Amygdala (tissue), 56 donors: ENCODE data around the gene RAP1GAP2.
"Not testable (repeated sequence)": the region's sequence is repeated elsewhere in the genome, so short reads cannot be mapped to it uniquely, and the experiment has no call there.

Experiments used
- DNase-seq, 56 donors: peaks; one replicate each; lab custom pipeline; 2025; lab: John Stamatoyannopoulos, UW

RAP1GAP2 gene

DNA sequence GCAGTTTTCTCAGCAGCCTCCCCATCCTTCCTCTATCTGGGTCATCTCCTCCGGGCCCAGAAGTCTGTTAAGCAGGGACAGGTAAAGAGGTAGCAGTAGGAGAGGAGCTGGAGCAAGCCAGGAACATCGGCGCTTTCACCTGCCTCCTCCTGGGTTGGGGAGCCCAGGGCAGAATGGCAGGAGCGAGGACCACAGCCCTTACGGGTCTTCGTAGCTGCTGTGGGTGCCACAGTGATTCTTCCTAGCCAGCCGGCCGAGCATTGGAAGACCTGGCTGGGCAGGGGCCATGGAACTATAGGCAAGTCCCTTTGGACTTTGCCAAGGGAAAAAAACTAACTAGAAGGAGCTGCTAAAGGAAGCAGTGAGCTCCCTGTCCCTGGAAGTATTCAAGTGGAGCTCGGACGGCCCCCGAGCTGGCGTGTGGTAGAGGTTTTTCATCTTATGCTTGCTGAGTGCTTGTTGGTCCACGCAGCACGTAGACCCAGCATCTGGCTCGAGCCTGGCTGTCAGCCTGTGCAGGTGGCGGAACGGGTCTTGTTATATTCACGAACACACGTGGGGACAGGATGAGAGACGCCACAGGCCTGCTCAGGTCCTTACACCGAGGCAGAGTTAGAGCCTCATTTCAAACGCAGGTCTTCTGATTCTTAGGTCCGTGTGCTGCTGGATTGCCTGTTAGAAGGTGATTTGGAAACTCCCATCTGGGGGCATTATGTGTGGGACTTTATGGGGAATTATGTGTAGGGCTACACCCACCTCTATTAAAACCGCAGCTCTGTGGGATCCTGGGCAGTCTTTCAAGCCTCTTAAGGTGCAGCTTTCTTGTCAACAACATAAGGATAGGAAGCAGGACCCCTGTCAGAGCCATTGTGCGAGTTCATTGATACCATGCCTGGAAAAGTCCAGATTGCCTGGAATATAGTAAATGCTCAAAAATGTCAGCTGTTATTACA lies 212.4 kb downstream of the RAP1GAP2 start:
- DNase-seq, result no peak

DNA sequence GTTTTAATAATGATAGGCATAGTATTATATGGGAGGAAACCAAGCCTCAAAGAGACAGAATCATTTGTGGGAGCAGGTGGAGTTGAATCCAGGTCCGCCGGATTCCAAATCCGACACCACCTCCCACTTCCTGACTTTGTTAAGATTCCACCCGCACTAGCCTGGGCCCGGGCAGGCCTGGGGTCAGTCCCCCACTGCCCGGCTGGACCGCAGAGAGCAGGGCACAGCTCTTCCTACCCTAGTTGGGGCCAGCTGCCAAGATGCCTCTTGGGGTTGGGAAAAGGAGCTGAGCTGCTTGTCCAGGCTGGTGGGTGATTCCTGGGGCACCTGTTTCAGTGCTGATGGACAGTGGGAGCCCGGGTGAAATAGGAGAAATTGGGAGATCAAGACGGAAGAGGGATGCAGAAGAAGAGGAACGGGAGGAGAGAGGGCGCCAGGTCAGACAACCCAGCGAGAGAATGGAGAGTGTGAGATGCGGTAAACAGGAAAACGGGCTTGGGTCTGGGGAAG lies 213.2 kb downstream of the RAP1GAP2 start:
- DNase-seq, result no peak

DNA sequence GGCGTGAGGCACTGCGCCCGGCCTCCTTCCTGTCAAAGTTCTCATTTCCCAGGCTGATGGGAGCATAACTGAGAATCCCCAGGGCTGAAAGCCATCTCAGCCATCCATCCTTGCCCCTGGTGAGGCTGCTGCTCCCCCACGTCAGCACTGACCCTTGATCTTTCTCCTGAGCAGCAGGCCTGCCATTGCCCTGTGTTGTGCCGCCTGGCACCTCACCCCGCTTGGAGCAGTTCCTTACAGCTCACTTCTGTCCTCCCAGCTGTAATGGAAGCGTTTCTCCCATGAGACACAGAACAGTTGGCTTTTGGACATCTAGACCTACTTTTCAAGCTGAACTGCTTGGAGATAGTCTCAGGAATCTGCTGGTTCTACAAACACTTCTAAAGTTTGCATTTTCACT lies 215.7 kb downstream of the RAP1GAP2 start:
- DNase-seq, result no peak

DNA sequence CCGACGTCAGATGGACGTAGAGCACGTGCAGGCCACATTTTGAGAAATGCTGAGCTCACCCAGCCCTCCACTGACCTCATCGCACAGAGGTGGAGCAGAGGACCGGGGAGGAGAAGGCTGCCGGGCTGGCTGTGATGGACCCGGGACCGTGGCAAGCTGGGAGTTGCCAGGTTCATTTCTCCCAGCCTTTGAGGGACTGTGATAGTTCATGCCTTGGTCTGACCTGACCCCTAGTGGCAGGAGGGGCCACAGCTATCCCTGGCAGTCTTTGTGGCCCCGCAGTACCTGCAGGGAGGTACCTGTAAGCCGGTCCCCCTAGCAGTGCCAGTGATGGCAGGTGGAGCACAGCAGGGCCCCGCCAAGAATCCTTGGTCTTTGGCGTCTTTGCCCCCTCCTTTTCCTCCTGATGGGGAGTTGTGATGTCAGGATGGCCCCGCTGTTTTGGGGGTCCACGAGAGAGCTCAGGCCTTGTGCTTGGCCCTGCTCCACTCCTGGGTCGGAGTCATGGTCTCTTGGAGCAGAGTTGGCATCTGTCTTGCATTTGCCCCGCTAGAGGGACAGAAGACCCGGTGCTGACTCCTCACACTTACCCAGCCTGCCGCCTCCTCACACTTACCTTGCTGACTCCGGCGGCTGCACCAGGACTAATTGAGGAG lies 216.8 kb downstream of the RAP1GAP2 start:
- DNase-seq, result peak in 40 of 56 donors; percentile 7 to 76 (median 41)

DNA sequence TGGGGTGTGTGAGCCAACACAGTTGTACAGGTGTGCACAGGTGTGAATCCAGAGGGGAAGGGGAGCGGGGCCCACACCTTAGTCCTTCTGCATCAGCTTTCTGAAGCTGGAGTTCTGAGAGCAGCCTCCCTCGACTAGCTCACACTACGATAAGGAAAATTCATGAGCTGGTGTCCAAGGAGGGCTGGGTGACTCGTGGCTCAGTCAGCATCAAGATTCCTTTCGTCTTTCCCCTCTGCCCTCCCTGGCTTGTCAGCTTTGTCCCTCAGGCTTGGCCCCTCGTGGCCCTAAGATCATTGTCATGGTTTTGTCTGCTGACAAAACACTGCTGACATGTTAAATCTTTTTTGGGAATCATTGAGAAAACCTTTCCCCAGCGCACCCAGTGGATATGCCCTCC lies 219.7 kb downstream of the RAP1GAP2 start:
- no peak for DNase-seq

DNA sequence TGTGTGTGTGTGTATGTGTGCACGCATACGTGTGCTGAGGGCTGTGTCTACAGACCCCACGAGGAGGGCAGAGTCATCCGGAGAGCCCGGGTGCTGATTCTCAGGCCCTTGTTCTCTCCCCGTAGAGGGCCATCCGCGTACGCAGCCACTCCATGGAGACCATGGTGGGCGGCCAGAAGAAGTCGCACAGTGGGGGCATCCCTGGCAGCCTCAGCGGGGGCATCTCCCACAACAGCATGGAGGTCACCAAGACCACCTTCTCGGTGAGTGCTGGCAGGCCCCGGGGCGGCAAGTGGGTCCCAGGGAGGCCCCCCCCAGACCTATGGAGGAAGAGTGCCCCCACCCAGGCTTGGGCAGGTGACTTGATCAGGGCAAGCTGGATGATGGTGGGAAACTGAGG lies 221.7 kb downstream of the RAP1GAP2 start:
- no peak for DNase-seq

DNA sequence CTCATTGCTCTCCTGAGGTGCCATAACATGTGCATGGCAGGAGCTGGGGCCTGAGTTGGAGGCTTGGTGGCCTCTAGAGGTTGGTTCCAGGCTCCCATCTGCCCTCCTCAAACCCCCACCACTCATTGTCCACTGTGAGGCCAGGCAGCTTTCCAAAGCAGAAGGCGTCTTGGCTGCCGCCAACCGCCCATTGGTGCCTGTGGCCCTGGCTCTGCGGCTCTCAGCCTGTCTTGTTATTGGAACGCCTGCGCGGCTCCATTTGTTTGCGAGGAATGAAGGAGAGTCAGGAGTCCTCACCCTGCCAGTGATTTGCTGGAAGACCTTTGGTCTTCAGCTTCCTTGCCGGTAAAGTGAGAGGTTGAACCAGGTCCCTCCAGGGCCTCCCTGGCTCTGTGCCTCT lies 223.5 kb downstream of the RAP1GAP2 start:
- peak in 1 of 56 donors; percentile 24 for DNase-seq

DNA sequence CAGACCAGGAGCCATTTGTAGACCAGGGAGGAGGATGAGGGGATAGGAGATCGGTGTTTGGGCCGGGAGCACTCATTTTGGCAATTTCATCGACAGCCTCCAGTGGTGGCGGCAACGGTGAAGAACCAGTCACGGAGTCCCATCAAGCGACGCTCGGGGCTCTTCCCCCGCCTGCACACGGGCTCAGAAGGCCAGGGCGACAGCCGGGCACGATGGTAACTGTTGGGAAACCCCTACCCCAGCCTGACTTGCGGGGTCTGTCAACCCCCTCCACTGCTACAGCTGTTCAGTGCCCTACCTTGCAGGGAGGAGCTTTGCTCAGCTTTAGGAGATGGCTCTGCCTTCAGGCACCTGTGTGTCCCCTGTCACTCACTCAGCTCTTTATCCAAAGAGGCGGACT lies 224.1 kb downstream of the RAP1GAP2 start:
- no peak for DNase-seq

DNA sequence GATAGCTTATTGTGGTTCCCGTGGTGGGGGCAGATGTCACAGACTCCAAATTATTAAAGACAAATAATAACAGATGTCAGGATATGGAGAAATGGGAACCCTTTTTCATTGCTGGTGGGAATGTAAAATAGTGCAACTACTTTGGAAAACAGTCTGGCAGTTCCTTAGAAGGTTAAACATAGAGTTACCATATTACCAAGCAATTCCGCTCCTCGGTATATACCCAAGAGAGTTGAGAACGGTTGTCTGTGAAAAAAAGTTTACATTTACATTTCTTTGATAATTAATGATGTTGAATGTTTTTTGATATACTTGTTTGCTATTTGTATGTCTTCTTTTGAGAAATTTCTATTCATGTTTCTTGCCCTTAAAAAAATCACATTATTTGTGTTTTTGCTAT lies 226.0 kb downstream of the RAP1GAP2 start:
- no peak for DNase-seq

DNA sequence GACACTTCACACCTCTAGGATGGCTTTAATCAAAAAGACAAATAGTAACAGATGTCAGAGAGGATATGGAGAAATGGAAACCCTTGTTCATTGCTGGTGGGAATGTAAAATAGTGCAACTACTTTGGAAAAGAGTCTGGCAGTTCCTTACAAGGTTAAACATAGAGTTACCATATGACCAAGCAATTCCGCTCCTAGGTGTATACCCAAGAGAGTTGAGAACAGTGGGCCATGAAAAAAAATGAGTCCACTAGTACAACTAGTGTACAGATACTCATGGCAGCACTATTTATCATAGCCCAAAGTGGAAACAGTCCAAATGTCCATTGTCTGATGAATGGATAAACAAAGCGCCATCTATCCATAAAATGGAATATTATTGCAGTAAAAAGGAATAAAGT lies 228.1 kb downstream of the RAP1GAP2 start:
- no peak for DNase-seq

DNA sequence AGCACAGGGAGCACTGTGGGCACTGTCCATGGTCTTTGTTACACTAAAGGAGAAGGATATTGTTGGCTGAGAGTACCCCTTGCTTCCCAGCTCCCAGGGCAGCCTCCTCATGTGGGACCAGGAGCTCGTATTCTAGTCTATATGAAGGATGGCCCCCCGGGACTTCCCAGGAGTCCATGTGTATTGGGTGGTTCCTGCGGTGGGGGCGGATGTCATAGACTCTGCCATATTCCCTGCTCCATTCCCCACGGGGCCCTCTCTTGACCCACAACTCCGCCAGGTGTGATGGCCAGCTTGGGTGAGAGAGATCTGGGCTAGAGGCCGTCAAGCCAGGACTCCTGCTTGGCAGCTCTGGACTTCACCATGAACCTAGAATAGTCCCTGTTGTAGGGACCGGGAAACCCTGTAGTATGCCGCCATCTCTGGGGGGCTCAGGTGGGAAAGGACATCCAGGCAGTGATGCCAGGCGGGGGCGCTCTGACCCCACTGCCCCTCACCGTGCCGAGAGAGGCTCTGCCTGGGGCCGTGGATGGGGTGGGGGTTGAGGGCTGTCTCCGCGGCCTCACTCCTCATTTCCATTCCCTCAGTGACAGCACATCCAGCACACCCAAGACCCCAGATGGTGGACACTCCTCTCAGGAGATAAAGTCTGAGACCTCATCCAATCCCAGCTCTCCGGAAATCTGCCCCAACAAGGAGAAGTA lies 229.3 kb downstream of the RAP1GAP2 start:
- DNase-seq, result no peak

DNA sequence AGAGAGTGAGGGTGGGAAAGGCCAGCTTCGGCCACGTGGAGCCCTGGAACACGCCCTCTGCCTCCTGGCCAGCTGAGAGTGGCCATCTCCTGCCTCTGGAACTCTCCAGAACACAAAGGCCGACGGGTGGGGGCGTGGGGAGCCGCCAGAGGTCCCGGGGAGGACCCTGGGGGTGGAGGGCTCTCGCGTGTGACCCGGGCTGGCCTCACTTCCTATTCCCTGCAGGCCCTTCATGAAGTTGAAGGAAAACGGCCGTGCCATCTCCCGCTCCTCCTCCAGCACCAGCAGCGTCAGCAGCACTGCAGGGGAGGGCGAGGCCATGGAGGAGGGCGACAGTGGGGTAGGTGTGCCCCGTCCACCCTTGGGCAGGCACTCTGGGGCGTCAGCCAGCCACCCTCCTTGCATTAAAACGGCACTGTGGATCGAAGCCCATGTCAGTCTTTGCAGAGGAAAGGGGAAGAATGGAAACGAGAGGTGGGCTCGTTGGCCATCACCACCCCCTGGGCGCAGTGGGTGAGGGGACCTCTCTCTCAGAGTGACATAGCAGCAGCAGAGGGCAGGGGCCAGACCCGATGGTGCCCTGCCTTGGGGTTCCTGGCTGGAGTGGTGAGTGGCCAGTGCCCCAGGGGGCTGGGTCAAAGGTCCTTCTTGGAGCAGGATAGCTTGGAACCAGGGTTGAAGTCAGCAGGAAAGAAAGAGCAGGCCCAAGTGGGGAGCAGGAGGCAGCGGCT lies 230.1 kb downstream of the RAP1GAP2 start:
- DNase-seq, result no peak

DNA sequence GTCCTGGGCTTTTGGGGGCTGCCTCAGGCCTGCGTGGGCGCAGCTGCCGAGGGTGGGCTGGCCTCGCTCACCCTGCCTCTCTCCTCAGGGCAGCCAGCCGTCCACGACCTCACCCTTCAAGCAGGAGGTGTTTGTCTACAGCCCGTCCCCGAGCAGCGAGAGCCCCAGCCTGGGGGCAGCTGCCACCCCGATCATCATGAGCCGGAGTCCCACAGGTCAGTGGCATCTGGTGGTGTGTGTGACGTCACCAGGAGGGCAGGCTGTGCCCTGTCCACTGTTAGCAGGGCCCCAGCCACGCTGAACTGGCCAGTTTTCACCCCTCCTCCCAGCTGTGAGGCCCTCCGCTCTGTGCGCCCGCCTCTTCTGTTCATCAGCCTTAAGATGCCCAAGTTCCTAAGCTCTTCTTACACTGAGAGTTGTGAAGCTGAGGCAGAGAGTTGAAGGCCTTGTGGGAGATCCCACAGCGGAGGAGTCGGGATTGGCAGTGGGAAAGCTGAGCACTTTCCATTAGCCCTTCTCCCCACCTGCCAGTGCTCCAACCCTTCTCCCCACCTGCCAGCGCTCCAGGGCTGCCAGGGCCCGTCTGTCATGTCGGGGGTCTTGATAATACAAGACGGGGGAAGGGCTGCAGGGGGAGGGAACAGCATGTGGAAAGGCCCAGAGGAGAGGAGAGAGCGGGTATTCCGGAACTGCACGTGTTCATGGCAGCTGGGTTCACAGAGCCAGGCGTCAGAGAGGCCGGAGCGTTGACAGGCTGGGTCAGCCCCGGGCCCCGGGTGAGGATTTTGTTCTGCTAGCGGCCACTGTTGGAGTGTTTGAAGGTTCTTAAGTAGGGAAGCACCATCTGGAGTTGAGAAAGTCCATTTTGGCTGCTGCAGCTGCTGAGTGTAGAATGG lies 230.9 kb downstream of the RAP1GAP2 start:
- no peak for DNase-seq

DNA sequence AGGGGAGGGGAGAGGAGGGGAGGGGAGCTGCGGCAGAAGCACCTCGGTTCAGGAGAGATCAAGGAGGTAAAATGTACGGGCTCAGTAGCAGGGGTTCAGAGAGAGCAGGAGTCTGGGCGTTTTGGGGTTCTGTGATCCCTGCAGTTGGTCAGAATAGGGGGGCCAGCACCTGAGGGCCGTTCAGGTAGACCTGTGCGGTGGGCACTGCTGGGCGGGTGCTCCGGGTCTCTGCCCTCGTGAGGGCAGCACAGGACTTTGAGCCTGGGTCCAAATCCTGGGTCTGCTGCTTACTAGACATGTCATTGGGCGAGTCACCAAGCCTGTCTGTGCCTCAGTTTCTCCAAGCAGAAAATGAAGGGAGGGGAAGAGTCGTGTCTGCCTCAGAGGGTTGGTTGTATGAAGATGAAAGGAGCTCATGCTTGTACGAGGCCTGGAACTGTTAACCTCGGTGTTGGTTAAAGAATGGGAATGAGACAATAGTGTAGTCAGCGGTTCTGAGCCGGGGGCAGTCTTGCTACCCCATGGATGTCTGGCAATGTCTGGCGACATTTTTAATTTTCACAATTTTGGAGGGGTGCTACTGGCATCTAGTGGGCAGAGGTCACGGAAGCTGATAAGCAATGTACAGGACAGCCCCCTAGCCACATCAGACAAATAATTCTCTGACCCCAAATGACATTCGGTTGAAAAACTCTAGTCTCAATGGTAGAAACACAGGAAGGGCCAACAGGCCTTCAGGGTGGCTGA lies 231.7 kb downstream of the RAP1GAP2 start:
- DNase-seq, result no peak

DNA sequence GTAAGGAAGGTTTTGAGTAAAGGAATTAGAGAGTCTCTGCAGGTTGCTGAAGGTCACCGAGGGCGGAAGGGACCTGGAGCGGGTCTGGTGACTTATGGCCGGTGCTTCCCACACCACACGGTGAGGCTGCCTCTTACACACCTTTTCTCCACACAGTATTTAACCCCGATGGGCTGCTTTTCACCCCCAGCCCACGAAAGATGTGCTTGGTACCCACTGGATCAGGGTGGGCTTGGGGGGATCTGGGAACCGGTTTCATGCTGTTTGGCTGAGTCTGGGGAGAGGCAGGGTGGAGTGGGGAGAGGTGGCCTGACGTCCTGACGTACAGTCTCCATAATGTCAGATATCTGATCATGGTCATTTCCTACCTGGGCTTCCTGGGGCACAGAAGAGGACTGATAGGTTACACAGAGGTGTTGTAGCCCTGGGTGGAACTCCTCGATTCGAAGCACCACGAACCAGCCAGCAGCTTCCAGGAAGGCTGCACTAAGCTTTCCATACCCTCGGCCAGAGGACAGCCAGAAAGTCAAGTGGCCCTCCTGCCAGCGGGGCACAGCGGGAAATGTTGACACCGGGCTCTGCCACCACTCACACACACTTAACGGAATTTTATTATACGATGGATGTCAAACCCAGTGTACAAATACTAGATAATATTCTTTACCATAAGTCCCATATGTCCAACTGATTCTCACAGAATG lies 233.1 kb downstream of the RAP1GAP2 start:
- DNase-seq, result no peak

DNA sequence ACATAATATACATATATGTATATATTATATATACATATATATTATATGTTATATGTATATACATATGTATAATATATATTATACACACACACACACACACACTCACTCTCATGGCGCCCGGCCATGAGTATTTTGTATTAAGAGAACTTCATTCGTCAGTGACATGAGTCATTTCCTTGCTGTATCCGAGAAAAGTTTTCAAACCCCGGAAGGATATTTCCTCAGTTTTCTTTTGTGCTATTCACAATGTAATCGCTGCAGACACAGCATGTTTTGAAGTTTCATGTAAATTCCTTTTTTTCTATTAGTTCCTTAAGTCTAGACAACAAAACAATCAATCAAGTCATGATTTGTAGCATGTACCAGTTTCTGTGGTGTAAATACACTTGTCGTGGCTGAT lies 233.9 kb downstream of the RAP1GAP2 start:
- DNase-seq, result no peak

DNA sequence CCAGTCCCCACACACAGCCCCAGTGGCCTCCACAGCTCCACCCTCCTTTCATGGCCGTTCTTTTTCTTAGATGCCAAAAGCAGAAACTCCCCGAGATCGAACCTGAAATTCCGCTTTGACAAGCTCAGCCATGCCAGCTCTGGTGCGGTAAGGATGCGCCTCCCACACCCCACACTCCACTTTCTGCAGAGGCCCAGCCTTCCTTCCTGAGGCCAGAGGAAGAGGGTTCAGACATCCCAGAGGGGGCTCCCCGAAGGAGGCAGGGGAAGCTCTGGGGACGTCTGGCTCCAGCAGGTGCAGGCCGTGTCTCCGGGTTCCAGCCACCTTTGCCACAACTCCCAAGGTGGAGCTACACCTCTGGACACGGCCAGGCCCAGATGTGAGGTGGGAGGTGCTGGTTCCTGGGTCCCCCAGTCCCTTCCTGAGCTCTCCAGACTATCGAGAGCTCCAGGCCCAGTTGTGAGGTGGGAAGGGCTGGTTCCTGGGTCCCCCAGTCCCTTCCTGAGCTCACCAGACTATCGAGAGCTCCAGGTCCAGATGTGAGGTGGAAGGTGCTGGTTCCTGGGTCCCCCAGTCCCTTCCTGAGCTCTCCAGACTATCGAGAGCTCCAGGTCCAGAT lies 234.7 kb downstream of the RAP1GAP2 start:
- DNase-seq, result not testable (repeated sequence)
